RWPE2 (cell line): ENCODE data around the gene CAMK1G.

Experiments
- ATAC-seq: fragments of 200-7000 bp; cut with Tn5 transposase; 3 replicates; pipeline ENCODE4 v1.9.1; 2021; ENCODE audit warnings: low read depth
- DNase-seq: peaks from one replicate; pipeline ENCODE4 v3.0.0-alpha.2; 2020; ENCODE audit warnings: low spot score
- H3K27ac ChIP-seq: fragments of 450-650 bp; 2 replicates; pipeline ENCODE4 v1.5.1; 2017; ENCODE audit warnings: mild to moderate bottlenecking; ENCODE audit not compliant: poor library complexity, severe bottlenecking
- H3K27me3 ChIP-seq: fragments of 250-450 bp; sonication (Bioruptor Pico); 2 replicates; pipeline ENCODE4 v1.5.1; 2021; ENCODE audit warnings: mild to moderate bottlenecking, moderate library complexity; ENCODE audit not compliant: insufficient read depth, poor library complexity, severe bottlenecking
- H3K36me3 ChIP-seq: fragments of 250-450 bp; sonication (Bioruptor Pico); 2 replicates; pipeline ENCODE4 v1.5.1; 2020; ENCODE audit warnings: low read depth, mild to moderate bottlenecking, moderate library complexity
- H3K4me1 ChIP-seq: fragments of 250-450 bp; sonication (Bioruptor Pico); 2 replicates; pipeline ENCODE4 v1.5.1; 2021; ENCODE audit warnings: mild to moderate bottlenecking, moderate library complexity; ENCODE audit not compliant: insufficient read depth, poor library complexity, severe bottlenecking
- H3K4me3 ChIP-seq: fragments of 250-450 bp; sonication (Bioruptor Pico); 2 replicates; pipeline ENCODE4 v1.5.1; 2021; ENCODE audit warnings: mild to moderate bottlenecking, moderate library complexity; ENCODE audit not compliant: severe bottlenecking
- H3K9me3 ChIP-seq: fragments of 250-450 bp; sonication (Bioruptor Pico); 2 replicates; pipeline ENCODE4 v1.5.1; 2021; ENCODE audit warnings: mild to moderate bottlenecking, moderate library complexity; ENCODE audit not compliant: severe bottlenecking
- CTCF ChIP-seq: fragments of 450-650 bp; IDR thresholded peaks from one replicate; pipeline ENCODE4 v1.5.1; 2017; ENCODE audit warnings: mild to moderate bottlenecking, moderate library complexity; ENCODE audit not compliant: poor library complexity, severe bottlenecking

CAMK1G gene

GRCh38 chr1:209626346-209627026 lies 43.0 kb downstream of the CAMK1G start:
- H3K36me3 ChIP-seq = peaks cover 99% of the 10 kb centered on the region
- no peak for TF ChIP-seq CTCF
- no peak overlapping the region for H3K4me3 ChIP-seq
- H3K9me3 ChIP-seq = no peaks in the 10 kb centered on the region
- no peak for ATAC-seq
- no peak for DNase-seq
- H3K27me3 ChIP-seq = no peaks in the 10 kb centered on the region
- H3K27ac ChIP-seq = no peak overlapping the region
- no peaks in the 10 kb centered on the region for H3K4me1 ChIP-seq

GRCh38 chr1:209627027-209627731 lies 43.7 kb downstream of the CAMK1G start:
- Histone ChIP-seq H3K9me3 (no peaks in the 10 kb centered on the region), H3K36me3 (peaks cover 99% of the 10 kb centered on the region), H3K27ac (no peak overlapping the region), H3K4me1 (no peaks in the 10 kb centered on the region), H3K4me3 (no peak overlapping the region), H3K27me3 (no peaks in the 10 kb centered on the region)
- no peak for DNase-seq
- no peak for ATAC-seq
- no peak for TF ChIP-seq CTCF

- peak; percentile 58 for TF ChIP-seq CTCF
- H3K27me3 ChIP-seq = no peaks in the 10 kb centered on the region
- H3K36me3 ChIP-seq = peaks cover 100% of the 10 kb centered on the region
- no peak overlapping the region for H3K27ac ChIP-seq
- H3K4me3 ChIP-seq = no peak overlapping the region
- ATAC-seq = peak; percentile 28; the same call in 1 of the 3 replicates
- DNase-seq = no peak
- no peaks in the 10 kb centered on the region for H3K9me3 ChIP-seq
- no peaks in the 10 kb centered on the region for H3K4me1 ChIP-seq
These were observed 44.2 kb downstream of the CAMK1G start for GRCh38 chr1:209627732-209628196.

- no peak overlapping the region for H3K27ac ChIP-seq
- DNase-seq (no peak), ATAC-seq (no peak)
- TF ChIP-seq CTCF = no peak
- H3K36me3 ChIP-seq = peaks cover 100% of the 10 kb centered on the region
- no peaks in the 10 kb centered on the region for H3K27me3 ChIP-seq
- H3K4me3 ChIP-seq = no peak overlapping the region
- no peaks in the 10 kb centered on the region for H3K4me1 ChIP-seq
- H3K9me3 ChIP-seq = no peaks in the 10 kb centered on the region
These were observed 45.2 kb downstream of the CAMK1G start for GRCh38 chr1:209628618-209629299.
